ENCODE measurements around the gene PLCXD1.
"Not testable (repeated sequence)": the region's sequence is repeated elsewhere in the genome, so short reads cannot be mapped to it uniquely, and the experiment has no call there.

Gene PLCXD1

DNA sequence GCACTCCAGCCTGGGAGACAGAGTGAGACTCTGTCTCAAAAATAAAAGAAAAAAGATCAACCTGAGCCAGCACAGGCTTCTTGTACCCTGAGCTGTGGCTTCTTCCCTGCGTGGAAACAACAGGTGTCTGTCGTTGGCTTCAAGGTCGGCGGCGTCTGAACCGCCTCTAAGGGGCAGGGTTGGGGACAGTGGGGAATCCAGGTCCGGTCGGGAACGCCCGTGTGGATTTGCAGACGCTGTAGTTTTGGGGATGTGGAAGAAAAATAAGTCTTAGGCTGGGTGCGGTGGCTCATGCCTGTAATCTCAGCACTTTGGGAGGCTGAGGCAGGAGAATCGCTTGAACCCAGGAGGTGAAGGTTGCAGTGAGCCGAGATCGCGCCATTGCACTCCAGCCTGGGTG is 17.2 kb upstream of the PLCXD1 start:
- not testable (repeated sequence) for DNase-seq

GRCh38 chrX:264634-265455 is 16.3 kb upstream of the PLCXD1 start:
- DNase-seq: no peak

DNA sequence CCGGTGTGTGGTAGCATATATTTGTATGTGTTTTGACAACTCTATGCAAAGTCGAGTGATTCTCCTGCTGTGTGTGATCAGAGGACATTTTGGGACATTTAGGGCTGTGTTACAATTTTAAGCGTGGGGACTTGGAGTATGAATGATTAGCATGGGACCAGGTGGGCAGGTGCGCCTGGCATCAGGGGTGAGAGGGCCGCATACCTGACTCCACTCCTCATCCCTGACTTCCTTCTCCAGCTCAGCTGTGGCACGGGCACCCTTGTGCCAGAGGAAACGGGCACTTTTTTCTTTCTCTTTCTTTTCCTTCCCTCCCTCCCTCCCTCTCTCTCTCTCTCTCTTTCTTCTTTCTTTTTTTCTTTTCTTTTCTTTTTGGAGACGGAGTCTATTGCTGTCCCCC is 15.7 kb upstream of the PLCXD1 start:
- DNase-seq: no peak

- no peak for DNase-seq
Measured at GRCh38 chrX:267771-268261, 13.4 kb upstream of the PLCXD1 start.

- DNase-seq: no peak
Measured at GRCh38 chrX:270848-271367, 10.3 kb upstream of the PLCXD1 start.

- no peak for DNase-seq
Measured at GRCh38 chrX:274904-275475, 6.2 kb upstream of the PLCXD1 start.

DNA sequence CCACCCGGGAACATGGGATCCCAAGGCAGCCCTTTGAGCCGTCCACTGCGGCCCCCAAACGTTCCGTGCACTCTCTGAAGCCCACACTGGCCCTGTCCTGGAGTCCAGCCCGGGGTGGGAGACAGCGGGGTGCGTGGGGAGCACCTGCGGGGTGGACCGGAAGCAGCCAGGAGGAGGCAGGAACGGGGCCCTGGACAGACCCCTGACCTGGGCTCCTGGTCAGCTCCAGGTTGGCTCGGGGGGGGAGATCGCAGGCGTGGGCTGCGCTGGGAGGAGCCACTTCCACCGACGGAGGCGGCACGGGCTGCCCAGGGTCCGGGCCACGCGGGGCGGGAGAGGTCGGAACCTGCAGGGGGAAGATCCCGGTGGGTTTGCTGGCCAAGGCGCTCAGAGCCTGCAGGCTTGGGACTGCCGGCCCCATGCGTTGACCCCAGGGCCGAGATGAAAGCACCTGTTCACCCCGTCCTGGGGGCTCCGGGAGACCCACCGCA is 5.7 kb upstream of the PLCXD1 start:
- no peak for DNase-seq

DNA sequence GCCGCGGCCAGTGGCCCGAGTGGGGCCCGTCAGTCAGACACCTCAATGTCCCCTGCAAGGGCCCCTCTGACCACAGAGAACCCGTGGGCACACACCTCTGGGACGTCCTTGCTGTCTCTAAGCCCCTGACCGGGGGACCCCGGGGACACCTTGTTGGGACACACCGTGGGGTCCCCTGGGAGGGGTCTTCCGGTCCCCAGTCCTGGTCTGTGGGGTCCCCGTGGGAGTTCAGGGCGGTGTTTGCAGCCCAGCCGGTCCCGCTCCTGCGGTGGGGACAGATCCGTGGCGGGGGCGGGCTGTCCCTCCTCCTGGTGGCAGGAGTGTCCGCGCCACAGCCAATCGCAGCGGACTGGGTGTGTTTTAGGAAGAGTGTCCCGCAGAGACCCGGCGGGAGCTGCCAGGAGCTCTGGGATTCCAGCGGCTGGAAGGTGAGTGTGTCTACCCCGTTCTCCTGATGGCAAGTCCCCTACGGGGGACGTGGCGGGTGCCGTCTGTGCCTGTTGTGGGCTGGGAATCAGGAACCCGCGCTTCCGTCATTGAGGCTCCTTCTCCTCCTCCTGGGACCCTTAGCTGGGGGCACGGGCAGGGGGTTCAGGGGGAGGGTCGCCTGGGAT is 5.1 kb upstream of the PLCXD1 start:
- DNase-seq: peak; percentile 41

DNA sequence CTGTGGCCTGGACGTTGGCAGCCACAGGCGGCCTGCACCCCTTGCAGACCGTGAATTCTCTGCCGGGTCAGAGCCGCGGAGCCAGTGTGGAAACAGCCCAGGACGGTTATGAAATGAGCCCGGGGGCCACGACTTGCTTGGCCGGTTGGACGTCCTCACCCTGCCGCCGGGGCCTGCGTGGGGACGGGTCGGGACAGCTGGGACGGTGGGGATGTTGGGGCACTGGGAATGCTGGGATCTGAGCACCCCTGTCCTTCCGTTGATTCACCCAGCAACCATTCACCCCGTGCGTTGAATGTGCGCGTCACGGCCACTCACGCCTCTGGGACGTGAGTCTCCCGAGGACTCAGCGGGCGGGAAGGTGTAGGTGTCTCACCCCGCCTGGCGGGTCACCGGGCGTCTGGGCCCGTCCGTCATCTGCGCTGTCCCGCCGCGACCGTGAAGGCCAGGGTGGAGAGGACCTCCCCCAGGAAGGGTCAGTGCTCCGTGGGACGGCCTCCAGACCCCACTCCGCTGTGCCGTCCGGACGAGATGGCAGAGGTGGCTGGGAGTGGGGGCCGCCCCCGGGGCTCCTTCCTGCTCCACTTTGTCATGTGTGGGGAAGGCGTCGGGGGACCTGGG is 4.5 kb upstream of the PLCXD1 start:
- DNase-seq: peak; percentile 11

- DNase-seq: not testable (repeated sequence)
Measured at GRCh38 chrX:279757-280604, 1.2 kb upstream of the PLCXD1 start.

DNA sequence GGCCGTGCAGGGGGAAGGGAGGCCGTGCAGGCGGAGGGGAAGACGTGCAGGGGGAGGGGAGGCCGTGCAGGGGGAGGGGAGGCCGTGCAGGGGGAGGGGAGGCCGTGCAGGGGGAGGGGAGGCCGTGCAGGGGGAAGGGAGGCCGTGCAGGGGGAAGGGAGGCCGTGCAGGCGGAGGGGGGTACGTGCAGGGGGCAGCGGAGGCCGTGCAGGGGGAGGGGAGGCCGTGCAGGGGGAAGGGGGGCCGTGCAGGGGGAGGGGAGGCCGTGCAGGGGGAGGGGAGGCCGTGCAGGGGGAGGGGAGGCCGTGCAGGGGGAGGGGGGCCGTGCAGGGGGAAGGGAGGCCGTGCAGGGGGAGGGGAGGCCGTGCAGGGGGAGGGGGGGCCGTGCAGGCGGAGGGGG is 459 bp upstream of the PLCXD1 start:
- DNase-seq: not testable (repeated sequence)

GRCh38 chrX:282000-282681 is 960 bp downstream of the PLCXD1 start:
- not testable (repeated sequence) for DNase-seq

GRCh38 chrX:283115-283845 is 2.1 kb downstream of the PLCXD1 start:
- peak; percentile 80 for DNase-seq

- no peak for DNase-seq
Measured at GRCh38 chrX:285076-285677, 4.0 kb downstream of the PLCXD1 start.

- no peak for DNase-seq
Measured at GRCh38 chrX:287670-288069, 6.5 kb downstream of the PLCXD1 start.

DNA sequence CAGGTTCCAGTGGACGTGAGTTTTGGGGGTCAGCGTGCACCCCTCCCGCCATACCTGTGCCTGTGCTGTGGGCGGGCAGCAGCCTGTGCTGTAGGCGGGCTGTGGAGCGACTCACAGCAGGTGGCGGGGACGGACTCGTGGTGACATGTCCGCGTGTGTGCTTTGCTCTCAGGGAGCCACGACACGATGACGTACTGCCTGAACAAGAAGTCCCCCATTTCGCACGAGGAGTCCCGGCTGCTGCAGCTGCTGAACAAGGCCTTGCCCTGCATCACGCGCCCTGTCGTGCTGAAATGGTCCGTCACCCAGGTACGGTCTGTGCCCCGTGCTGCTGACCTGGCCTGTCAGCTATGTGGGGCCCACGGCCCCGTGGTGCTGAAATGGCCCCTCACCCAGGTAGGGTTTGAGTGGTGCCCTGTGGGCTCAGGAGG is 7.4 kb downstream of the PLCXD1 start:
- no peak for DNase-seq

GRCh38 chrX:290476-291166 is 9.4 kb downstream of the PLCXD1 start:
- DNase-seq: no peak

DNA sequence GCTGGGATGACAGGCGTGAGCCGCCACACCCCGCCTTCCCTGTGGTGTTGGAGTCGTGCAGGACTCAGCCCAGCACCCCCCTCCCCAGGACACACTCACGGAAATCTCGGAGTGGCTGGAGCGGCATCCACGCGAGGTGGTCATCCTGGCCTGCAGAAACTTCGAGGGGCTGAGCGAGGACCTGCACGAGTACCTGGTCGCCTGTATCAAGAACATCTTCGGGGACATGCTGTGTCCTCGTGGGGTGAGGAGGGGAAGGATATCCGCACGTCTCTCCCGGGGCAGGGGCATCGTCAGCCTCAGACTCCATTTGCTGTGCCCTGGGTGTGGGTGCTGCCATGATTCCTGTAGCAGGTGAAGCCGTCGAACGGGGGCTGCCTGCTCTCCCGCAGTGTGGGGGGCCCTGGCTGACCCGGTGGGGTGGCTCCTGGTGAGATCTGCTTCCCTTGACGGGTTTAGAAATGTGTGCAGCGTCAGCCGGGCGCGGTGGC is 10.3 kb downstream of the PLCXD1 start:
- DNase-seq: no peak

Measured in T-helper 9 cell (primary cell).